Measurements from ENCODE around the gene KRTAP19-4. TPM values are rescaled to one million over a fixed set of nuclear protein-coding genes. Genes with fewer than 3 reads are reported as not detected.

Gene KRTAP19-4
- total and polyA plus RNA-seq, 2 of the 4 experiments (the other 2 are of a cell fraction), result not detected

DNA sequence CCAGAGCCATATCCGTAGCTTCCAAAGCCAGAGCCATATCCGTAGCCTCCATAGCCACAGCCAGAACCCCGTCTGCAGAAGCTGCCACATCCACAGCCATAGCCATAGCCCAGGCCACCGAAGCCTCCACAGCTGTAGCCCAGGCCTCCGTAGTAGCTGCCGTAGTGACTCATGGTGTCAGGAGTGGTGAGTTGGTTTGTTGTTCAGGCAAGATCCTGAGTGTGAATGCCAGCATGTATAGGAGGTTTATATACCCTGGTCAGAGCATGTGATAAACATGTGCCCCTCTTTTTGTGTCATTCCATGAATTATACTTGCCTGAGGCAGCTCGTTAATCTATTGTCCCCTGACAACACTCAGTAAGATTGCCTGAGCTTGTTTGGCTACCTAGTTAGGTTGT lies 16.8 kb downstream of the KRTAP19-4 start, which contains the start of gene KRTAP19-1:
Gene KRTAP19-1 (minus strand): TSS at position 223 of the 400 bp plus-strand sequence. CDS start 50 bp downstream, at position 173.
- H3K79me1 ChIP-seq (ENCODE audit: low read depth in 1 of 2, low read length in 2 of 2), result no peaks in the 10 kb centered on the region
- in situ Hi-C loops (cut with MboI; ENCODE audit: low sequenced_read_pairs) (no loop called here), dilution Hi-C loops (cut with HindIII; ENCODE audit: low sequenced_read_pairs, unreplicated experiment) (no loop called here), intact Hi-C loops (cut with micrococcal nuclease) (no loop called here)
- no peak within 1 kb of the TSS for H2BK120ac ChIP-seq (ENCODE audit: low read depth, low read length)
- ATAC-seq (ENCODE audit: low read depth) (no peak), DNase-seq (no peak)
- no peak within 1 kb of the TSS for H3K4me3 ChIP-seq (ENCODE audit: insufficient read depth, low read depth, low read length)
- no peak within 1 kb of the TSS for H4K91ac ChIP-seq (ENCODE audit: insufficient read depth, low read depth, low read length)
- H3K18ac ChIP-seq (ENCODE audit: low read depth, low read length), result no peak within 1 kb of the TSS
- H3K23ac ChIP-seq (ENCODE audit: low read depth, low read length), result no peak within 1 kb of the TSS
- H3K14ac ChIP-seq (replicated peaks; ENCODE audit: low read depth, low read length), result no peak within 1 kb of the TSS
- no peak within 1 kb of the TSS for H2AFZ ChIP-seq (replicated peaks; ENCODE audit: low read length, poor library complexity)
- no peak within 1 kb of the TSS for H4K8ac ChIP-seq (ENCODE audit: low read depth in 2 of 2, low read length in 2 of 2)
- no peak within 1 kb of the TSS for H2BK15ac ChIP-seq (ENCODE audit: low read depth, low read length)
- H3K9ac ChIP-seq (ENCODE audit: low read depth, low read length), result no peak within 1 kb of the TSS
- H3K36me3 ChIP-seq (ENCODE audit: control insufficient read depth, insufficient read depth, low read length), result no peaks in the 10 kb centered on the region
- H3K27me3 ChIP-seq (ENCODE audit: control insufficient read depth, insufficient read depth, low read length), result no peaks in the 10 kb centered on the region
- H2BK20ac ChIP-seq (ENCODE audit: low read depth, low read length), result no peak within 1 kb of the TSS
- H3K4me2 ChIP-seq (ENCODE audit: low read depth, low read length), result no peak within 1 kb of the TSS
- WGBS, 2 experiments (ENCODE audit: extremely low coverage in 2 of 2, insufficient read length in 1 of 2), result no CpG with 5 or more reads among the region's 7 CpGs
- H3K9me3 ChIP-seq (ENCODE audit: control insufficient read depth, insufficient read depth, low read length), result peaks cover 10% of the 10 kb centered on the region
- H3K4me1 ChIP-seq (ENCODE audit: control insufficient read depth, insufficient read depth, low read length), result no peaks in the 10 kb centered on the region
- no peak within 1 kb of the TSS for H2BK5ac ChIP-seq (ENCODE audit: low read depth, low read length, poor library complexity, severe bottlenecking)
- TF ChIP-seq FOS (IDR thresholded peaks at IDR 0.05; ENCODE audit: low read depth, low read length) (no peak), CHD1 (IDR thresholded peaks at IDR 0.05; ENCODE audit: low read depth, low read length) (no peak), NFE2L2 (IDR thresholded peaks at IDR 0.05; ENCODE audit: low read depth, low read length) (no peak), SMC3 (IDR thresholded peaks at IDR 0.05; ENCODE audit: low read depth, low read length) (no peak), MXI1 (IDR thresholded peaks at IDR 0.05; ENCODE audit: borderline replicate concordance, low read depth, low read length) (no peak), RFX5 (IDR thresholded peaks at IDR 0.05; ENCODE audit: low read depth, low read length) (no peak), BHLHE40 (IDR thresholded peaks at IDR 0.05; ENCODE audit: low read depth, low read length) (no peak), RCOR1 (IDR thresholded peaks at IDR 0.05; ENCODE audit: insufficient replicate concordance, low read length) (no peak)
- TF ChIP-seq, protein P1, sequence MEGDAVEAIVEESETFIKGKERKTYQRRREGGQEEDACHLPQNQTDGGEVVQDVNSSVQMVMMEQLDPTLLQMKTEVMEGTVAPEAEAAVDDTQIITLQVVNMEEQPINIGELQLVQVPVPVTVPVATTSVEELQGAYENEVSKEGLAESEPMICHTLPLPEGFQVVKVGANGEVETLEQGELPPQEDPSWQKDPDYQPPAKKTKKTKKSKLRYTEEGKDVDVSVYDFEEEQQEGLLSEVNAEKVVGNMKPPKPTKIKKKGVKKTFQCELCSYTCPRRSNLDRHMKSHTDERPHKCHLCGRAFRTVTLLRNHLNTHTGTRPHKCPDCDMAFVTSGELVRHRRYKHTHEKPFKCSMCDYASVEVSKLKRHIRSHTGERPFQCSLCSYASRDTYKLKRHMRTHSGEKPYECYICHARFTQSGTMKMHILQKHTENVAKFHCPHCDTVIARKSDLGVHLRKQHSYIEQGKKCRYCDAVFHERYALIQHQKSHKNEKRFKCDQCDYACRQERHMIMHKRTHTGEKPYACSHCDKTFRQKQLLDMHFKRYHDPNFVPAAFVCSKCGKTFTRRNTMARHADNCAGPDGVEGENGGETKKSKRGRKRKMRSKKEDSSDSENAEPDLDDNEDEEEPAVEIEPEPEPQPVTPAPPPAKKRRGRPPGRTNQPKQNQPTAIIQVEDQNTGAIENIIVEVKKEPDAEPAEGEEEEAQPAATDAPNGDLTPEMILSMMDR (conservative IDR thresholded peaks at IDR 0.05; ENCODE audit: low read depth, low read length), result no peak
- ChIA-PET CTCF (no interaction called here), POLR2A (ENCODE audit: unreplicated experiment) (no interaction called here)
- H3K4ac ChIP-seq (ENCODE audit: low read depth, low read length), result no peak within 1 kb of the TSS
- no peak within 1 kb of the TSS for H3K27ac ChIP-seq (ENCODE audit: insufficient read depth, low read length)
- no peak within 1 kb of the TSS for H3K56ac ChIP-seq (ENCODE audit: extremely low read depth, insufficient read depth, low read length)
- H2AK5ac ChIP-seq (ENCODE audit: low read depth, low read length), result no peak within 1 kb of the TSS
- no peak within 1 kb of the TSS for H2AK9ac ChIP-seq (replicated peaks; ENCODE audit: low read depth, low read length, poor library complexity)
- H3K9me1 ChIP-seq (ENCODE audit: insufficient read depth, low read length), result no peaks in the 10 kb centered on the region
- no peaks in the 10 kb centered on the region for H4K20me1 ChIP-seq (ENCODE audit: insufficient read depth, low read length)
- no TSS peak for BruUV-seq (replicated peaks)
- no peak within 1 kb of the TSS for H4K5ac ChIP-seq (ENCODE audit: low read depth, low read length)
